GM08714 (cell line): ENCODE measurements around the gene PCNT.
"Not testable (repeated sequence)": the region's sequence is repeated elsewhere in the genome, so short reads cannot be mapped to it uniquely, and the experiment has no call there.

ENCODE experiments used
- H3K4me3 ChIP-seq: fragments of 200-500 bp; sonication (Bioruptor generic); 2 replicates; pipeline ENCODE4 v1.5.1; 2014; ENCODE audit warnings: mild to moderate bottlenecking, low read length, inconsistent platforms
- ZNF274 ChIP-seq: IDR thresholded peaks from 2 replicates; pipeline ENCODE4 v1.6.1; 2012; ENCODE audit warnings: mild to moderate bottlenecking, low read depth, low read length

Gene PCNT

GRCh38 chr21:46295177-46295770 is 28.7 kb upstream of the PCNT start:
- H3K4me3 ChIP-seq = no peak overlapping the region
- TF ChIP-seq ZNF274 = no peak

- H3K4me3 ChIP-seq = no peak overlapping the region
- no peak for TF ChIP-seq ZNF274
Measured at GRCh38 chr21:46295996-46296752, 27.8 kb upstream of the PCNT start.

DNA sequence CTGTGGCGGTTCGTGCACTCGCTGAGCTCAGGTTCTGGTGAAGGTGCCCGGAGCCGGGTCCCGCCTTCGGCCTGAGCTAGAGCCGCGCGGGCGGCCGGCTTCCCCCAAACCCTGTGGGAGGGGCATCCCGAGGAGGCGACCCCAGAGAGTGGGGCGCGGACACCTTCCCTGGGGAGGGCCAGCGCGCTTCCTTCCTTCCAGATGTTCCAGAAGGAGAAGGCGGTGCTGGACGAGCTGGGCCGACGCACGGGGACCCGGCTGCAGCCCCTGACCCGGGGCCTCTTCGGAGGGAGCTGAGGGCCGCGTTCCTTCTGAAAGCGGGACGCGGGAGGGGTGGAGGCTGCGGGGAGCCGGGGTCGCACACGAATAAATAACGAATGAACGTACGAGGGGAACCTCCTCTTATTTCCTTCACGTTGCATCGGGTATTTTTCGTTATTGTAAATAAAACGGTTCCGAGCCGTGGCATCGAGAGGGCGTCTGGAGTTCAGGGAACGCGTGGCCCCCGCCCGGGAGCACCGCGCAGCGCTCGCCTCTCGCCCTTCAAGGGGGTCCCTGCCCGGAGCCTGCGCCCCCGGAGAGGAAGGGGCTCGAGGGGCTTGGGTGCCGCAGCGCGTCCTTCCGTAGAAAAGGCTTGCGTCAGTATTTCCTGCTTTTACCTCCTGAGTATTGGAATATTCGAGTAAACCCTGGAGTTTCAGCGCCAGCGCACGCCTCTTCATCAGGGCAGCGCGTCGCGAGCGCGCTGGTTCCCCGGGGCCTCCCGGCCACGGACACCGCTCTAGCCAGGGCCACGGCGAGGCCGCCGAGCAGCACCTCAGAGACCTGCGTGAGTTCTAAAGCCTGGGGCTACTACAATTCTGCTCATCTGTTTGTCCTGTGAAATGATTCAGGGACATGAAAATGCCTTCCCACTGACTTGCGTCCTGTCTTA is 26.4 kb upstream of the PCNT start:
- H3K4me3 ChIP-seq = peak overlapping the region; percentile 23; the same call in 1 of the 2 replicates
- no peak for TF ChIP-seq ZNF274

DNA sequence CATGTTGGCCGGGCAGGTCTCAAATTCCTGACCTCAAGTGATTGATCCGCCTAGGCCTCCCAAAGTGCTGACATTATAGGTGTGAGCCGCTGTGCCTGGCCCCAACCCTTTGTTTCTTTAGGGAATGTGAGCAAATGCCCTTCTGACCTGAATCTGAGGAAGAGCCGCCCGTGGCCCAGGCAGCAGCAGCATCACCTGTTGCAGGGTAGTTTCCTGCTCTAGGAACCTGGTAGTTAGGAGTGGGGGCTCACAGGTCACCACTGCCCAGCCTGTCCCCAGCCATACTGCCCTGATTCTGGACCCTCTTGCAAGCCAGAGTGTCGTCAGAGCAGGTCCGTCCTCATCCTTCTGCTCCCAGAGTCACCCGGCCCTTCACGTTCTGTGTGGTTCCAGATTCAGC is 24.8 kb upstream of the PCNT start:
- H3K4me3 ChIP-seq = no peak overlapping the region
- TF ChIP-seq ZNF274 = no peak

GRCh38 chr21:46301759-46302158 is 22.2 kb upstream of the PCNT start:
- no peak for TF ChIP-seq ZNF274
- H3K4me3 ChIP-seq = no peak overlapping the region

DNA sequence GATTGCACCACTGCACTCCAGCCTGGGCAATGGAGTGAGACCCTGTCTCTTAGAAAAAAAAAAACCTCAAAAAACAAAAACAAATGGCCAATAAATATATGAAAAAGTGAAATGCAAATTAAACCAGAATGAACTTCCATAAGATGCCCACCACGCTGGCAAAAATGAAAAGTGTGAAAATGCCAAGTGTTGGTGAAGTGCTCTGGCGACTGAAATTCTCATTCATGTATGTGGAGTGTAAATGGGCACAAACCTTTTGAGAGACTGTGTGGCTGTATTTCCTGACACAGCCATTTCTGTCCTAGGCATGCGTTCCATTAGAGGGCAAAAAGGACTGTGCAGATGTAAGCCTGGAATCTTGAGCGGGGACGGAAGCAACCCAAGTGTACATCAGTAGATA is 19.5 kb upstream of the PCNT start:
- TF ChIP-seq ZNF274 = no peak
- no peak overlapping the region for H3K4me3 ChIP-seq

DNA sequence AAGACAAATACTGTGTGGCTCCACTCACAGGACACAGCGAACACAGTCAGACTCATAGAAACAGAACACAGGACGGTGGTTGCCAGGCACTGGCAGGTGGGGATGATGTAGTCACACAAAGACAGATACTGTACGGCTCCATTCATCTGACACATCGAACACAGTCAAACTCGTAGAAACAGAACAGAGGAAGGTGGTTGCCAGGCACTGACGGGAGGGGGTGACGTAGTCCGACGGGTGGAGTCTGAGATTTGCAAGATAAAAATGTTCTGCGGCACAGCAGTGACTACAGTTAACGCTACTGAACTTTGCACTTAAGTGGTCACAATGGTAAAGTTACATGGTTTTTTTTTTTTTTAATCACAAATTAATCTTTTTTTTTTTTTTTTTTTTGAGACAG is 19.0 kb upstream of the PCNT start:
- H3K4me3 ChIP-seq = no peak overlapping the region
- no peak for TF ChIP-seq ZNF274

GRCh38 chr21:46307625-46308024 is 16.3 kb upstream of the PCNT start:
- no peak for TF ChIP-seq ZNF274
- no peak overlapping the region for H3K4me3 ChIP-seq

DNA sequence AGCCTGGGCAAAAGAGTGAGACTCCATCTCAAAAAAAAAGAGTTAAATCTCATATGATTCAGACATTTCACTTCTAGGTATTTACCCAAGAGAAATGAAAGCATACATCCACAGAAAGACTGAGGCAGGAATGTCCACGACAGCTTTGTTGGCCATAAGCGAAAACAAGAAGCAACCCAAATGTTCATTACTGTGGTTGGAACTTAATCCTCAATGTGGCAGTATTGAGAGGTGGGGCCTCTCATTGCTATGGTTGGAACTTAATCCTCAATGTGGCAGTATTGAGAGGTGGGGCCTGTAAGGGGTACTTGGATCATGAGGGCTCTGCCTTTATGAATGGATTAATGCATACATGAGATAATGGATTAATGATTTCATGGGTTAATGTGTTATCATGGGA is 15.5 kb upstream of the PCNT start:
- H3K4me3 ChIP-seq = no peak overlapping the region
- no peak for TF ChIP-seq ZNF274

DNA sequence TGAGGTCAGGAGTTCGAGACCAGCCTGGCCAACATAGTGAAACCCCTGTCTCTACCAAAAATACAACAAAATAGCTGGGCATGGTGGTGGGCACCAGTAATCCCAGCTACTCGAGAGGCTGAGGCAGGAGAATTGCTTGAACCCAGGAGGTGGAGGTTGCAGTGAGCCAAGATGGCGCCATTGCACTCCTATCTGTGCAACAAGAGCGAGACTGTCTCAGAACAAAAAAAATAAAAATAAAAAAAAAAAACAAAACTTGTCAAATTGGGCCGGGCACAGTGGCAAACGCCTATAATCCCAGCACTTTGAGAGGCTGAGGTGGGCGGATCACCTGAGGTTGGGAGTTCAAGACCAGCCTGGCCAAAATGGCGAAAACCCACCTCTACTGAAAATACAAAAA is 13.7 kb upstream of the PCNT start:
- not testable (repeated sequence) for H3K4me3 ChIP-seq

DNA sequence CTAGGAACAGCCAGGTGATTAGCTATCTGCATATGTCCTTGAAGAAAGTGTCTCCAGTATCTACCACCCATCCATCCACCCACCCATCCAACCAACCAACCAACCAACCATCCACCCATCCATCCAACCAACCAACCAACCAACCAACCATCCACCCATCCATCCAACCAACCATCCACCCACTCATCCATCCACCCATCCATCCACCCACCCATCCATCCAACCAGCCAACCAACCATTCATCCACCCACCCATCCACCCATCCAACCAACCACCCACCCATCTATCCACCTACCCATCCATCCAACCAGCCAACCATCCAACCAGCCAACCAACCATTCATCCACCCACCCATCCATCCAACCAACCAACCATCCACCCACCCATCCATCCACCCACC is 12.4 kb upstream of the PCNT start:
- TF ChIP-seq ZNF274 = no peak
- H3K4me3 ChIP-seq = no peak overlapping the region

DNA sequence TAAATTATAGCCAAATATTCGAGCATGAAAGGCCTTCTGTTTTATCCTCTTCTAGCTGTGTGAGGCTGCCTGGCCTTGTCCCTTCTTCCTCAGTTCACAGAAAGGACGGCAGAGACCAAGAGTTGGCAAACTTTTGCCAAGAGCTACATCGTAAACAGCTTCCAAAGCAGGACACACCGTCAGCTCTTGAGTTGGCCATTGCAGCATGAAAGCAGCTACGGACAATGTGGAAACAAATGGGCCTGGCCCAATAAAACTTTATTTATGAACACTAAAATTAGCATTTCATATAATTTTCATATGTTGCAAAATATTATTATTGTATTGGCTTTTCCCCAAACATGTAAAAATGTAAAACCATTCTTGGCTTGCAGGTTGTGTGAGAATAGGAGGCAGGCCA is 11.0 kb upstream of the PCNT start:
- no peak for TF ChIP-seq ZNF274

DNA sequence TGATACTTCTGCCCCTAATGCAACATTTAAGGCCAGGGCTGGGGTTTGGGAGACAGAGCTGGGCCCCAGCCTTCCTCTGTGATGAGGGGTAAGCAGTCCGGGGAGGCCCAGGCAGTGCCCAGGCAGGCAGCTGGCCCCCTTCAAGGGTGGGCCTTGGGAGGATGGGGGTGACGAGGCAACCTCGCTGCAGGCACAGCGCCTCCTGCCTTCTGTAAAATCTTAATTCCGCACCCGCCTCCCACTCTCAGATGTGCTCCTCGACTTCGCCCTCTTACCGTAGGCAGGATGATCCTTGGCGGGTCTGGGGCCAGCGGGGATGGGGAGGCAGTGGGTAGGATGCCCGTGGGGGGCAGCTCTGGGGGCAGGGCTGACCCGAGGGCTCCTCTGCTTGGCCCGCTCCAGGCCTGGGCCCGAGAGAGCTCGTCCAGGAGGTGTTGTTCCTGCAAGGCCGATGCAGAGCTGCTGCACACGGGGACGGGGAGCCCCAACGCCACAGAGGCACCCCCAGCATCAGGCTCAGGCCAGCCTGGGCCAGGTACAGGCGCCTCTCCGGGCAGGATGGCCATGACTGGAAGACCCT is 9.4 kb upstream of the PCNT start:
- no peak overlapping the region for H3K4me3 ChIP-seq
- no peak for TF ChIP-seq ZNF274

More for the DNA sequence above, 11.0 kb upstream of the PCNT start:
- no peak overlapping the region for H3K4me3 ChIP-seq

- H3K4me3 ChIP-seq = no peak overlapping the region
- no peak for TF ChIP-seq ZNF274
Measured at GRCh38 chr21:46316708-46317324, 7.1 kb upstream of the PCNT start.
